HG03520 (cell line): ENCODE data around the gene LCE1A.

Experiments used
- ATAC-seq: cut with Tn5 transposase; IDR thresholded peaks from one replicate; pipeline ENCODE4 v1.9.1; 2021; ENCODE audit warnings: mild to moderate bottlenecking, moderate library complexity; ENCODE audit not compliant: unreplicated experiment

LCE1A gene

GRCh38 chr1:152827173-152827572, at the start of gene LCE1A:
TSS of gene LCE1A (plus strand) at chr1:152827473. CDS start at chr1:152827473, 0 bp downstream.
- ATAC-seq: no peak

GRCh38 chr1:152777510-152778137, 49.6 kb upstream of the LCE1A start:
- no peak for ATAC-seq

GRCh38 chr1:152783095-152783494, 44.2 kb upstream of the LCE1A start:
- ATAC-seq: no peak

GRCh38 chr1:152786077-152786476, 41.2 kb upstream of the LCE1A start, which contains the start of gene LCE1E:
TSS of gene LCE1E (plus strand) at chr1:152786257. CDS start at chr1:152787300, 1,043 bp downstream.
- no peak for ATAC-seq

GRCh38 chr1:152795686-152796085, 31.6 kb upstream of the LCE1A start:
- no peak for ATAC-seq

- no peak for ATAC-seq
These were observed 30.9 kb upstream of the LCE1A start, which contains the start of gene LCE1D for GRCh38 chr1:152796421-152796820. TSS of gene LCE1D (plus strand) at chr1:152796721. CDS start at chr1:152797795, 1,074 bp downstream.

- no peak for ATAC-seq
These were observed 25.9 kb upstream of the LCE1A start for GRCh38 chr1:152801333-152801732.

GRCh38 chr1:152806576-152806975, 20.7 kb upstream of the LCE1A start, which contains the start of gene LCE1C:
TSS of gene LCE1C (minus strand) at chr1:152806651. CDS start at chr1:152805478, 1,173 bp downstream.
- no peak for ATAC-seq

GRCh38 chr1:152811050-152811449, 16.2 kb upstream of the LCE1A start:
- no peak for ATAC-seq

- no peak for ATAC-seq
These were observed 15.6 kb upstream of the LCE1A start, which contains the start of gene LCE1B for GRCh38 chr1:152811671-152812070. TSS of gene LCE1B (plus strand) at chr1:152811971. CDS start at chr1:152812447, 476 bp downstream.

GRCh38 chr1:152817309-152817708, 10.0 kb upstream of the LCE1A start:
- ATAC-seq: no peak

- no peak for ATAC-seq
These were observed 4.0 kb upstream of the LCE1A start for GRCh38 chr1:152823294-152823693.

- ATAC-seq: no peak
These were observed 2.3 kb upstream of the LCE1A start for GRCh38 chr1:152824964-152825363.

GRCh38 chr1:152836870-152837269, 9.6 kb downstream of the LCE1A start:
- no peak for ATAC-seq

GRCh38 chr1:152842556-152842955, 15.3 kb downstream of the LCE1A start, which contains the start of gene LCE6A:
TSS of gene LCE6A (plus strand) at chr1:152842856. CDS start at chr1:152843521, 665 bp downstream.
- ATAC-seq: no peak

- ATAC-seq: no peak
These were observed 28.4 kb downstream of the LCE1A start for GRCh38 chr1:152855661-152856060.

GRCh38 chr1:152858062-152858461, 30.8 kb downstream of the LCE1A start:
- no peak for ATAC-seq

- no peak for ATAC-seq
These were observed 32.4 kb downstream of the LCE1A start, which contains the start of gene LCE7A for GRCh38 chr1:152859696-152860095. TSS of gene LCE7A (plus strand) at chr1:152859996. CDS start at chr1:152860698, 702 bp downstream.

GRCh38 chr1:152860129-152860528, 32.9 kb downstream of the LCE1A start:
- ATAC-seq: no peak

GRCh38 chr1:152861374-152861773, 34.1 kb downstream of the LCE1A start:
- no peak for ATAC-seq

- no peak for ATAC-seq
These were observed 37.2 kb downstream of the LCE1A start for GRCh38 chr1:152864443-152864842.

- ATAC-seq: no peak
These were observed 39.0 kb downstream of the LCE1A start for GRCh38 chr1:152866321-152866720.
